Left renal cortex interstitium (tissue), 4 donors: ENCODE results near the gene IQGAP2. TPM values are rescaled to one million over a fixed set of nuclear protein-coding genes. Genes with fewer than 3 reads are reported as not detected.

Experiments
- polyA plus RNA-seq, 4 donors: library from polyadenylated mRNA; unstranded; fragments of 120-200 nt; gene quantifications; one replicate each; pipeline ENCODE4 v1.2.1, GENCODE V29; 2013; ENCODE audit not compliant: insufficient read length in 4 of 4

IQGAP2 gene
- polyA plus RNA-seq, 4 donors: 59.4 to 83.3 (median 71.7) TPM

Other genes with a start within 250 kb of the IQGAP2 start
- under 1 TPM; 0.33 to 0.69 (median 0.55) TPM for gene F2RL2, start 220.1 kb downstream of the IQGAP2 start, polyA plus RNA-seq